GM19463 (cell line): Measurements from ENCODE around the gene ANAPC13.

Experiments
- ATAC-seq: cut with Tn5 transposase; IDR thresholded peaks from one replicate; pipeline ENCODE4 v1.9.1; 2021; ENCODE audit warnings: mild to moderate bottlenecking, moderate library complexity; ENCODE audit not compliant: unreplicated experiment

Gene ANAPC13

GRCh38 chr3:134483195-134483900, 2.4 kb downstream of the ANAPC13 start:
- ATAC-seq = no peak

- no peak for ATAC-seq
These were observed 3.2 kb downstream of the ANAPC13 start for GRCh38 chr3:134482622-134483021.

- no peak for ATAC-seq
These were observed 4.6 kb downstream of the ANAPC13 start for GRCh38 chr3:134481166-134481565.

GRCh38 chr3:134480546-134480945, 5.2 kb downstream of the ANAPC13 start:
- ATAC-seq = no peak

GRCh38 chr3:134477938-134478337, 7.8 kb downstream of the ANAPC13 start:
- no peak for ATAC-seq

- no peak for ATAC-seq
These were observed 8.8 kb downstream of the ANAPC13 start for GRCh38 chr3:134477002-134477401.

GRCh38 chr3:134476306-134476705, 9.5 kb downstream of the ANAPC13 start:
- no peak for ATAC-seq

GRCh38 chr3:134474956-134475355, 10.8 kb downstream of the ANAPC13 start:
- ATAC-seq = no peak

- peak; percentile 45 for ATAC-seq
These were observed 11.8 kb downstream of the ANAPC13 start for GRCh38 chr3:134473868-134474546.

- ATAC-seq = no peak
These were observed 13.0 kb downstream of the ANAPC13 start for GRCh38 chr3:134472831-134473230.

GRCh38 chr3:134471521-134472193, 14.1 kb downstream of the ANAPC13 start:
- no peak for ATAC-seq

GRCh38 chr3:134468519-134468918, 17.3 kb downstream of the ANAPC13 start:
- ATAC-seq = no peak

GRCh38 chr3:134466331-134466730, 19.5 kb downstream of the ANAPC13 start:
- ATAC-seq = no peak

GRCh38 chr3:134464689-134465365, 21.0 kb downstream of the ANAPC13 start:
- ATAC-seq = no peak

GRCh38 chr3:134464064-134464688, 21.6 kb downstream of the ANAPC13 start:
- no peak for ATAC-seq

GRCh38 chr3:134463676-134464063, 22.1 kb downstream of the ANAPC13 start:
- no peak for ATAC-seq

- no peak for ATAC-seq
These were observed 23.3 kb downstream of the ANAPC13 start for GRCh38 chr3:134462331-134462941.

GRCh38 chr3:134460965-134461364, 24.8 kb downstream of the ANAPC13 start:
- no peak for ATAC-seq

GRCh38 chr3:134459562-134459961, 26.2 kb downstream of the ANAPC13 start:
- ATAC-seq = no peak

GRCh38 chr3:134458406-134458945, 27.3 kb downstream of the ANAPC13 start:
- no peak for ATAC-seq
